ENCODE results near the gene APPBP2.

- no peak for TF ChIP-seq POLR2A (IDR thresholded peaks at IDR 0.05; ENCODE audit: extremely low read depth, insufficient read length)
- TF ChIP-seq, protein P1, sequence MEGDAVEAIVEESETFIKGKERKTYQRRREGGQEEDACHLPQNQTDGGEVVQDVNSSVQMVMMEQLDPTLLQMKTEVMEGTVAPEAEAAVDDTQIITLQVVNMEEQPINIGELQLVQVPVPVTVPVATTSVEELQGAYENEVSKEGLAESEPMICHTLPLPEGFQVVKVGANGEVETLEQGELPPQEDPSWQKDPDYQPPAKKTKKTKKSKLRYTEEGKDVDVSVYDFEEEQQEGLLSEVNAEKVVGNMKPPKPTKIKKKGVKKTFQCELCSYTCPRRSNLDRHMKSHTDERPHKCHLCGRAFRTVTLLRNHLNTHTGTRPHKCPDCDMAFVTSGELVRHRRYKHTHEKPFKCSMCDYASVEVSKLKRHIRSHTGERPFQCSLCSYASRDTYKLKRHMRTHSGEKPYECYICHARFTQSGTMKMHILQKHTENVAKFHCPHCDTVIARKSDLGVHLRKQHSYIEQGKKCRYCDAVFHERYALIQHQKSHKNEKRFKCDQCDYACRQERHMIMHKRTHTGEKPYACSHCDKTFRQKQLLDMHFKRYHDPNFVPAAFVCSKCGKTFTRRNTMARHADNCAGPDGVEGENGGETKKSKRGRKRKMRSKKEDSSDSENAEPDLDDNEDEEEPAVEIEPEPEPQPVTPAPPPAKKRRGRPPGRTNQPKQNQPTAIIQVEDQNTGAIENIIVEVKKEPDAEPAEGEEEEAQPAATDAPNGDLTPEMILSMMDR (IDR thresholded peaks at IDR 0.05; ENCODE audit: low read depth, low read length) = no peak
- TF ChIP-seq, protein P2, sequence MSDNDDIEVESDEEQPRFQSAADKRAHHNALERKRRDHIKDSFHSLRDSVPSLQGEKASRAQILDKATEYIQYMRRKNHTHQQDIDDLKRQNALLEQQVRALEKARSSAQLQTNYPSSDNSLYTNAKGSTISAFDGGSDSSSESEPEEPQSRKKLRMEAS (IDR thresholded peaks at IDR 0.05; ENCODE audit: low read depth, low read length) = no peak
- no peak for TF ChIP-seq MYC (IDR thresholded peaks at IDR 0.05; ENCODE audit: low read depth, low read length)
Observed at GRCh38 chr17:60534613-60535157, 8.6 kb upstream of the APPBP2 start.

All from NB4 (cell line).